Natural killer cell (primary cell): ENCODE data around the gene DNAH10. TPM values are rescaled to one million over a fixed set of nuclear protein-coding genes. Genes with fewer than 3 reads are reported as not detected.

Experiments used
- ATAC-seq, 3 donors: fragments of 150-1000 bp in 2 of 3; fragments of 200-7000 bp in 1 of 3; cut with Tn5 transposase; 1 replicate in 1 of 3; 2 replicates in 2 of 3; pipeline ENCODE4 v1.10.0; 2021; ENCODE audit warnings: mild to moderate bottlenecking in 2 of 3, moderate library complexity in 2 of 3
- DNase-seq, 2 donors: peaks; one replicate each; pipeline versions ENCODE4 v3.0.0 to v3.0.0-alpha.2; 2013 to 2021; ENCODE audit warnings: mixed read lengths in 1 of 2
- H3K27ac ChIP-seq: one replicate; pipeline ENCODE4 v1.5.1; 2013; ENCODE audit warnings: mild to moderate bottlenecking, low read length
- H3K27me3 ChIP-seq: one replicate; pipeline ENCODE4 v1.6.1; 2013; ENCODE audit warnings: low read length; ENCODE audit not compliant: control insufficient read depth, insufficient read depth
- H3K36me3 ChIP-seq: one replicate; pipeline ENCODE4 v1.6.1; 2013; ENCODE audit warnings: low read length; ENCODE audit not compliant: control insufficient read depth, insufficient read depth
- H3K4me1 ChIP-seq: one replicate; pipeline ENCODE4 v1.6.1; 2013; ENCODE audit warnings: low read length; ENCODE audit not compliant: control insufficient read depth, insufficient read depth
- H3K4me3 ChIP-seq: one replicate; pipeline ENCODE4 v1.5.1; 2013; ENCODE audit warnings: low read length
- H3K9me3 ChIP-seq: one replicate; pipeline ENCODE4 v1.6.1; 2013; ENCODE audit warnings: low read length; ENCODE audit not compliant: control insufficient read depth, insufficient read depth
- H3K27ac Mint-ChIP-seq, 2 donors: one replicate each; pipeline ENCODE4 v1.8.0; 2022; ENCODE audit warnings: mild to moderate bottlenecking in 2 of 2, mixed read lengths in 2 of 2, moderate library complexity in 1 of 2
- H3K27me3 Mint-ChIP-seq, 2 donors: one replicate each; pipeline ENCODE4 v1.8.0; 2022; ENCODE audit warnings: low read depth in 2 of 2, mixed read lengths in 2 of 2
- H3K36me3 Mint-ChIP-seq: one replicate; pipeline ENCODE4 v1.8.0; 2022; ENCODE audit warnings: mixed read lengths
- H3K4me1 Mint-ChIP-seq, 2 donors: one replicate each; pipeline ENCODE4 v1.8.0; 2022; ENCODE audit warnings: mixed read lengths in 2 of 2
- H3K4me3 Mint-ChIP-seq: one replicate; pipeline ENCODE4 v1.8.0; 2022; ENCODE audit warnings: mild to moderate bottlenecking, moderate library complexity, mixed read lengths
- H3K9me3 Mint-ChIP-seq, 2 donors: one replicate each; pipeline ENCODE4 v1.8.0; 2022; ENCODE audit warnings: mixed read lengths in 2 of 2
- WGBS: methylation state at CpG from one replicate; pipeline ENCODE4 v1.1.7; 2013; ENCODE audit warnings: missing lambda C conversion rate; ENCODE audit not compliant: insufficient coverage; 5-methylcytosine and 5-hydroxymethylcytosine counted together
- intact Hi-C: fragments of 100-400 bp; cut with micrococcal nuclease; formaldehyde crosslinking; loops from one replicate; pipeline ENCODE4 v1.14.2; 2022
- total RNA-seq, 4 donors: library from RNA; stranded (reverse); fragments of 120-200 nt in 1 of 4; gene quantifications; one replicate each; pipeline versions ENCODE4 v1.2.3 to v1.2.4, GENCODE V29; 2013 to 2022
- TF ChIP-seq, protein P1 (sequence below): fragments of 200-600 bp; IDR thresholded peaks from one replicate; pipeline ENCODE4 v1.8.0; 2022; ENCODE audit warnings: antibody characterized with exemption

Gene DNAH10
- total RNA-seq, 3 donors from 2014 or later (not counting 1 experiment from before 2014, with no cell fraction given), result 0.43 to 1.7 (median 0.94) TPM

DNA sequence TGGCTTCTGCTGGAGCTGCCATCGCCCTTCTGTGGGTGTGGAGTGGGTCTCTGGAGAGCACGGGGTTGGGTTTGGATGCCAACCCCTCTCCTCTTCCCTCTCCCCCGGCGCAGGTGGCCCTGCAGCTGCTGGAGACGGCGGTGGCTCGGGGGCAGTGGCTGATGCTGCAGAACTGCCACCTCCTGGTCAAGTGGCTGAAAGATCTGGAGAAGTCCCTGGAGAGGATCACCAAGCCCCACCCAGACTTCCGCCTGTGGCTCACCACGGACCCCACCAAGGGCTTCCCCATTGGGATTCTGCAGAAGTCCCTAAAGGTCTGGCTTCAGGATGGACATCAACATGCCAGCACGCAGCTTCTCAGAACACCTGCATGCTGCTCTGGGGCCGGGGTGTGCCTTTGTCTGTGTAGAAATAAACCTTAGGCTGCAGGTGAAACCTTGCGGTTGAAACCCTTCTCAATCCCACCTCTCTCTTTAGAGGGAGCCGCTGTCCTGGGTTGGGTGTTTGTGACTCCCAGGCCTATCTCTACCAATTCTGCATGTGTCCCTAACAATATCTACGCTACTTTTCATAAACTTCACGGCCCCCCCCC lies 166.3 kb downstream of the DNAH10 start:
- TF ChIP-seq, protein P1, sequence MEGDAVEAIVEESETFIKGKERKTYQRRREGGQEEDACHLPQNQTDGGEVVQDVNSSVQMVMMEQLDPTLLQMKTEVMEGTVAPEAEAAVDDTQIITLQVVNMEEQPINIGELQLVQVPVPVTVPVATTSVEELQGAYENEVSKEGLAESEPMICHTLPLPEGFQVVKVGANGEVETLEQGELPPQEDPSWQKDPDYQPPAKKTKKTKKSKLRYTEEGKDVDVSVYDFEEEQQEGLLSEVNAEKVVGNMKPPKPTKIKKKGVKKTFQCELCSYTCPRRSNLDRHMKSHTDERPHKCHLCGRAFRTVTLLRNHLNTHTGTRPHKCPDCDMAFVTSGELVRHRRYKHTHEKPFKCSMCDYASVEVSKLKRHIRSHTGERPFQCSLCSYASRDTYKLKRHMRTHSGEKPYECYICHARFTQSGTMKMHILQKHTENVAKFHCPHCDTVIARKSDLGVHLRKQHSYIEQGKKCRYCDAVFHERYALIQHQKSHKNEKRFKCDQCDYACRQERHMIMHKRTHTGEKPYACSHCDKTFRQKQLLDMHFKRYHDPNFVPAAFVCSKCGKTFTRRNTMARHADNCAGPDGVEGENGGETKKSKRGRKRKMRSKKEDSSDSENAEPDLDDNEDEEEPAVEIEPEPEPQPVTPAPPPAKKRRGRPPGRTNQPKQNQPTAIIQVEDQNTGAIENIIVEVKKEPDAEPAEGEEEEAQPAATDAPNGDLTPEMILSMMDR, result no peak
- H3K27me3 Mint-ChIP-seq, result peaks cover 6 to 10% of the 10 kb centered on the region in 2 donors
- Histone ChIP-seq H3K4me3 (no peak overlapping the region), H3K27ac (no peak overlapping the region), H3K9me3 (no peaks in the 10 kb centered on the region), H3K4me1 (peaks cover 4% of the 10 kb centered on the region), H3K36me3 (no peaks in the 10 kb centered on the region), H3K27me3 (no peaks in the 10 kb centered on the region)
- H3K9me3 Mint-ChIP-seq, result no peaks in the 10 kb centered on the region
- H3K4me3 Mint-ChIP-seq, result no peak overlapping the region
- peaks cover 3 to 15% of the 10 kb centered on the region in 2 donors for H3K4me1 Mint-ChIP-seq
- intact Hi-C loops, result no loop called here
- H3K36me3 Mint-ChIP-seq, result no peaks in the 10 kb centered on the region
- WGBS, result 71% methylated on average over 15 of the region's 15 CpGs
- DNase-seq (no peak), ATAC-seq (no peak)
- no peak overlapping the region for H3K27ac Mint-ChIP-seq

DNA sequence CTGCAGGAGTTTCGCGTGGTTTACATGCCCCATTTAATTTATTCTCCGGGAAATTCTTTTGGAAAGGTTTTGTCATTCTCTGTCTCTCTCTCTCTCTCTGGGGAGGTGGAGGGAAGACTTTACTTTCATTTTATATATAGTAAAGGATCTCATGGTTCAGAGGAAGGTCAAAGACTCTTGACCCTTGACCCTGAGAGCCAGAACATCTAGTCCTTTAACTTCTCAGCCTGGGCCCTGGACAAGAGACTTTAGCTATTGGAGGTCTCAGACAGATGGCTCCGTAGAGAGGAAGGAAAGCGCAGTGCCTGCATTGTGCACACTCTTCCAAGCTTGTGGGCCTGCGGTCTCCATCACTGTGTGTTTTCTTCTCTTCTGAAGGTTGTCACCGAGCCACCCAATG lies 166.8 kb downstream of the DNAH10 start:
- H3K4me1 Mint-ChIP-seq, result peaks cover 8 to 20% of the 10 kb centered on the region in 2 donors
- no peak overlapping the region for H3K27ac Mint-ChIP-seq
- ATAC-seq (no peak), DNase-seq (no peak)
- peaks cover 5 to 10% of the 10 kb centered on the region in 2 donors for H3K27me3 Mint-ChIP-seq
- Histone ChIP-seq H3K4me1 (peaks cover 9% of the 10 kb centered on the region), H3K9me3 (no peaks in the 10 kb centered on the region), H3K4me3 (no peak overlapping the region), H3K27me3 (no peaks in the 10 kb centered on the region), H3K27ac (no peak overlapping the region), H3K36me3 (no peaks in the 10 kb centered on the region)
- no peak overlapping the region for H3K4me3 Mint-ChIP-seq
- WGBS, result 93% methylated on average over 4 of the region's 7 CpGs
- intact Hi-C loops, result no loop called here
- H3K9me3 Mint-ChIP-seq, result no peaks in the 10 kb centered on the region
- TF ChIP-seq, protein P1, result no peak
- no peaks in the 10 kb centered on the region for H3K36me3 Mint-ChIP-seq

GRCh38 chr12:123929946-123930583 lies 168.0 kb downstream of the DNAH10 start:
- no peak for ATAC-seq
- Mint-ChIP-seq H3K36me3 (no peaks in the 10 kb centered on the region), H3K4me3 (no peak overlapping the region), H3K9me3 (no peaks in the 10 kb centered on the region), H3K27me3 (no peaks in the 10 kb centered on the region), H3K27ac (no peak overlapping the region), H3K4me1 (peaks cover 20 to 29% of the 10 kb centered on the region in 2 donors)
- Histone ChIP-seq H3K27ac (no peak overlapping the region), H3K36me3 (no peaks in the 10 kb centered on the region), H3K4me1 (peaks cover 21% of the 10 kb centered on the region), H3K4me3 (no peak overlapping the region), H3K27me3 (no peaks in the 10 kb centered on the region), H3K9me3 (no peaks in the 10 kb centered on the region)
- no peak for DNase-seq
- intact Hi-C loops, result loop anchor here (10.0 kb wide), 1 partner anchor 495 kb away; no protein-coding TSS in a partner anchor
- 85% methylated on average over 9 of the region's 9 CpGs for WGBS
- TF ChIP-seq, protein P1, result no peak
